WI38 (cell line): Measurements from ENCODE around the gene ADGRG6.

Experiments used
- H3K4me3 ChIP-seq: 2 replicates; pipeline ENCODE4 v1.5.1; 2011; ENCODE audit warnings: low read depth, mild to moderate bottlenecking, control low read depth, low read length
- CTCF ChIP-seq: IDR thresholded peaks from 2 replicates; pipeline ENCODE4 v1.5.1; 2012; ENCODE audit warnings: low read depth, mild to moderate bottlenecking, control low read depth, low read length

The ADGRG6 gene

GRCh38 chr6:142398353-142398752 is 96.5 kb downstream of the ADGRG6 start:
- H3K4me3 ChIP-seq = no peak overlapping the region
- TF ChIP-seq CTCF = no peak

GRCh38 chr6:142399739-142400138 is 97.9 kb downstream of the ADGRG6 start:
- TF ChIP-seq CTCF = no peak
- no peak overlapping the region for H3K4me3 ChIP-seq

DNA sequence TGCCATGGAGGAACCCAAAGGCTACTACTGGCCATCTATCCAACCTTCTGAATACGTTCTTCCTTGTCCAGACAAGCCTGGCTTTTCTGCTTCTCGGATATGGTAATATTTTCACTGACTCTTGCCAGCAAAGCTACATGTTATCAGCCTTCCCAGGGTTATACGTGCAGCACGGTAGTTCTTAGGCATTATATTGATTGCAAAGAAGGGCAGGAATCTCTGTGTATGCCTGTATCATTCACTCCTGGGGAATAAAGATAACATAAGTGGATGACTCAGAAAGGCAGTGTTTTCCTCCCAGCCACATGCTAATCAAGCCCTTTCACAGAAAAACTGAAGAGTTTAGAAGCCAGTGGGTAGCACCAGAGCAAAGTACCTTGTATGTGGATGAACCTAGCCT is 98.7 kb downstream of the ADGRG6 start:
- TF ChIP-seq CTCF = no peak
- no peak overlapping the region for H3K4me3 ChIP-seq

GRCh38 chr6:142401838-142402237 is 100.0 kb downstream of the ADGRG6 start:
- no peak overlapping the region for H3K4me3 ChIP-seq
- no peak for TF ChIP-seq CTCF

- no peak for TF ChIP-seq CTCF
Observed at GRCh38 chr6:142404751-142405150, 102.9 kb downstream of the ADGRG6 start.

DNA sequence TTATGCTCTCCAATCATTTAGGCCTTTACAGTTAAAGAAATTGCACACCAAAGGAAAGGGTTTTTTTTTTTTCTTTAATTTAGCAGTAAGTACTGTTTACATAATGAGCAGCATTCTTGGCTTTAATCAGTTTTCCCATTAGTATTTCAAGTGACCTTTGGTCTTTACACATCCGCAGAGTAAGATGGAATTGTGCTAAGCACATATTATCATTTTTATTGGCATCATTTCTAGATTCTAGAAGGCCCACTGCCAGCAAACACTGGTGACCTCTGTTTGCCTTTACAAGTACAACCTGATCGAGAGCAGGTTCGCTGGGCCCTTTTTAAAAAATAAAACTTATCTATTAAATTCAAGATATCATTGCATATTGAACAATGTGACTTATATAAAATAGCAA is 104.3 kb downstream of the ADGRG6 start:
- TF ChIP-seq CTCF = no peak

More at GRCh38 chr6:142404751-142405150, 102.9 kb downstream of the ADGRG6 start:
- no peak overlapping the region for H3K4me3 ChIP-seq

GRCh38 chr6:142407685-142408273 is 106.0 kb downstream of the ADGRG6 start:
- no peak overlapping the region for H3K4me3 ChIP-seq
- no peak for TF ChIP-seq CTCF

More for the DNA sequence above, 104.3 kb downstream of the ADGRG6 start:
- H3K4me3 ChIP-seq = no peak overlapping the region
